ENCODE data around the gene ATG2A.
A peak's percentile ranks its signal among the peaks of the same experiment; 100 is the strongest.

Gene ATG2A

DNA sequence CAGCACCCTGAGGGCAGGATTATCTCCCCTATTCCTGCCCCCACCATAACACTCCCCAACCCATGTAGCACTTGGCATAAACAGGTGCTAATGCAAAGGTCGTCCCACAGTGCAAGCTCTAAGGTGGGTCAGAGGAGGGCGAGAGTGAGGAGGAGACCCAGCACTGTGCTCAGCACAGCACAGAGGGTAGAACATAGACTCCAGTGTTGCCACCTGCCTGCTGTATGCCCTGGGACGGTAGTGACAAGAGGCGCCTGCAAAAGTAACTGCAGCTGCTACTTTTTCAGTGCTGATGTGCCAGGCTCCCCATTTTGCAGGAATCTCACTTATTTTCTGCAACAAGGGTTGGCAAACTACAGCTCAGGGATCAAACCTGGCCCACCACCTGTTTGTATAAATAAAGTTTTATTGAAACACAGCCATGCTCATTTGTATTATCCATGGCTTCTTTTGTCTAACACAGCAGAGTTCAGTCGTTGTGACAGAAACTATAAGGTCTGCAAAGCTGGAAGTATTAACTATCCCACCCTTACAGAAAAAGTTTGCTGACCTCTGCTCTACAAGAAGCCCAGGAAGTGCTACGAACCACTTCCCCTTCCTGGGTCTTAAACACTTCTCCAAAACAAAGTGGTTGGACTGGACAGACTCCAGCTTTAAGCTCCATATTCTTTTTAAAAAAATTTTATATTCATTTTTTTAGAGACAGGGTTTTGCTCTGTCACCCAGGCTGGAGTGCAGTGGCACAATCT, 55.6 kb downstream of the ATG2A start:
- TF ChIP-seq, protein P1, sequence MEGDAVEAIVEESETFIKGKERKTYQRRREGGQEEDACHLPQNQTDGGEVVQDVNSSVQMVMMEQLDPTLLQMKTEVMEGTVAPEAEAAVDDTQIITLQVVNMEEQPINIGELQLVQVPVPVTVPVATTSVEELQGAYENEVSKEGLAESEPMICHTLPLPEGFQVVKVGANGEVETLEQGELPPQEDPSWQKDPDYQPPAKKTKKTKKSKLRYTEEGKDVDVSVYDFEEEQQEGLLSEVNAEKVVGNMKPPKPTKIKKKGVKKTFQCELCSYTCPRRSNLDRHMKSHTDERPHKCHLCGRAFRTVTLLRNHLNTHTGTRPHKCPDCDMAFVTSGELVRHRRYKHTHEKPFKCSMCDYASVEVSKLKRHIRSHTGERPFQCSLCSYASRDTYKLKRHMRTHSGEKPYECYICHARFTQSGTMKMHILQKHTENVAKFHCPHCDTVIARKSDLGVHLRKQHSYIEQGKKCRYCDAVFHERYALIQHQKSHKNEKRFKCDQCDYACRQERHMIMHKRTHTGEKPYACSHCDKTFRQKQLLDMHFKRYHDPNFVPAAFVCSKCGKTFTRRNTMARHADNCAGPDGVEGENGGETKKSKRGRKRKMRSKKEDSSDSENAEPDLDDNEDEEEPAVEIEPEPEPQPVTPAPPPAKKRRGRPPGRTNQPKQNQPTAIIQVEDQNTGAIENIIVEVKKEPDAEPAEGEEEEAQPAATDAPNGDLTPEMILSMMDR (conservative IDR thresholded peaks at IDR 0.05; ENCODE audit: low read depth, low read length), result no peak
- no peak for DNase-seq (ENCODE audit: low read depth)
- no peak overlapping the region for H3K4me3 ChIP-seq (ENCODE audit: low read depth, low read length)

DNA sequence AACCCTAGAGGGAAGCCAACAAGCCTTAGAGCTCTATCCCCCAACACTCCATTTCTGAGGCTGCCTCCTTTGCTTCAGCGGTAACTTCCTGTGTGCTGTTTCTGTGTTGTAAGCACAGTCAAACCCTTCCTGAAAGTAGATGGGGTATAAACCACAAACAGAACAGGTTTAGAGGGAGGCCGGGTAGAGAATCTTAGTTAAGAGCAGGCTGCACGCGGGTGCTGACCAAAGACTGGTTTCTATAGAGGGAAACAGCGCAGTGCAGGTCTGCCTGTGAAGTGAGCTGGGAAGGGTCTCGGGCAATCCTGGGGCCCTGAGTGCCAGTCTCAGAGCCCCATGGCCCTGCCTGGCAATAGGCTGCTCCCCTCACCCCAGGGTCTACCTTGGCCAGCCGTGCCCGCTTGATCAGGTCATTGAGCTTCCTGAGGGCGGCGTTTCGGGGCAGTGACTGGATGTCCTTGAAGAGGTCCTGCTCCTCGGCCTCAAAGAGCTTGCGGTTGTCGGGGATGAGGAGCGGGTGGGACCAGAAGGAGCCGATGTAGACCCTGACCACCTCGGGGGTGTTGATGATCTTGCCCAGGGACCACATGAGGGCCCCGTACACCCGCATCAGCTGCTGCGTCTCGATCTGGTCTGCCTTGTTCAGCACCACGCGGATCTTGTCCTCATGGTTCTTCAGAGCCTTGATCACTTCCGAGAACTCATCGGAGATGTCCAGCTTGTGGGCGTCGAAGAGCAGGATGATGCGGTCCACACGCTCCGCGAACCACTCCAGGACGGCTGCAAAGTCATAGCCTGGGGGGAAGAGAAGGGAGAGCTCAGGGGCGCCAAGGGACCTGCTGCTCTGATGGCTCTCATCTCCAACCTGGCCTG, 57.2 kb downstream of the ATG2A start:
- no peak overlapping the region for H3K4me3 ChIP-seq (ENCODE audit: low read depth, low read length)
- no peak for DNase-seq (ENCODE audit: low read depth)
- TF ChIP-seq, protein P1 (conservative IDR thresholded peaks at IDR 0.05; ENCODE audit: low read depth, low read length), result no peak

DNA sequence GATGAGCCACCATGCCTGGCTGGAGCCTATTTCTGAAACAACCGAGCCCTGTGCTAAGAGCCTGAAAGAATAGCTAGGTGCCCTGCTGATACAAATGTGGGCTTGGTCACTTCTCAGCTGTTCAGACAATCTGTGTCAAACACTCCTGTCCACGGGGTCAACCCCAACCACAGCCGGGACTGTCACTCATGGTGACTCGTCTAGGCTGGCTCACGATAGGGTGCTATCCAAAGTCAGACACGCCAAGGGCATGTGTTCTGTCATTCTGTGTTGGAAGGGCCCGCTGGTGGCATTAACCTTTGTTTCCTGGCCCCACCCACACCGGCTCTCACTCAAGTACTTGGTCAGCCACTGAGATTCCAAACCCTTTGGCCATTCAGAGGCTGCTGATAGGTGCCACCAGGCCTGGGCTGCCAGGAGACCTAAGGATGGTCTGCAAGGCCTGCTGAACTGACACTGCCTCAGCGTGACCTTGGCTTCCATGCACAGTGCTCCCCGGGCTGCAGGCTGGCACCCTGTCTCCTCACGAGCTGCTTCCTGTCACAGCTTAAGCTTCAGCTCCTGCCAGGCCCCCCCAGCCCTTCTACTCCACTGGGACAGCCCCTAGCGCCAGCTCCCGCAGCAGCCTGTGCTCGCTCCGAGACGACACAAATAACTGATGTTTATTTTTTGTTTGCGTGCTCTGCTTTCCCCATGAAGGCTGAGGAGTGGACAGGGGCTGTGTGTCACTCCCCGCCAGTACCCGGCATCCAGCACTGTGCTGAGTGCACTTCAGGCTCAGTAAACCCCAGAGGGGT, 58.3 kb downstream of the ATG2A start:
- TF ChIP-seq, protein P1 (conservative IDR thresholded peaks at IDR 0.05; ENCODE audit: low read depth, low read length), result no peak
- no peak for DNase-seq (ENCODE audit: low read depth)
- H3K4me3 ChIP-seq (ENCODE audit: low read depth, low read length), result no peak overlapping the region

DNA sequence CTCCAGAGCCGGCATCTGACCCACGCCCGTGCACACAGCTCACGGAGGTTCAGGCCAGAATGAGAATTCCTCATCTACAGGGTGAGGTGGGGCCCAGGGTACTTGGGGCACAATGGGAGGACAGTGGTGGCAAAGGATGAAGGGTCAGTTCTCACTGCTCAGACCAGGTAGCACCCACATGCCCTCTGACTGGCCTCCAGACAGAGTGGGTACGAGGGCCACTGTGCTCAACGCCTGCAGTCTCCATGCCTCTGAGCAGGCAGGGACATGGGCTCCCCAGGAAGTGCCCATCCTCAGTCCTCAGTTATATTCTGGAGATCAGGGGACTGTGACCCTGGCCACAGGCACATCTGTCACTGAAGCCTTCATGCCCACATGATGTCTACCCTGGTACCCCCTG, 59.5 kb downstream of the ATG2A start:
- DNase-seq (ENCODE audit: low read depth), result no peak
- TF ChIP-seq, protein P1 (conservative IDR thresholded peaks at IDR 0.05; ENCODE audit: low read depth, low read length), result no peak
- H3K4me3 ChIP-seq (ENCODE audit: low read depth, low read length), result no peak overlapping the region

DNA sequence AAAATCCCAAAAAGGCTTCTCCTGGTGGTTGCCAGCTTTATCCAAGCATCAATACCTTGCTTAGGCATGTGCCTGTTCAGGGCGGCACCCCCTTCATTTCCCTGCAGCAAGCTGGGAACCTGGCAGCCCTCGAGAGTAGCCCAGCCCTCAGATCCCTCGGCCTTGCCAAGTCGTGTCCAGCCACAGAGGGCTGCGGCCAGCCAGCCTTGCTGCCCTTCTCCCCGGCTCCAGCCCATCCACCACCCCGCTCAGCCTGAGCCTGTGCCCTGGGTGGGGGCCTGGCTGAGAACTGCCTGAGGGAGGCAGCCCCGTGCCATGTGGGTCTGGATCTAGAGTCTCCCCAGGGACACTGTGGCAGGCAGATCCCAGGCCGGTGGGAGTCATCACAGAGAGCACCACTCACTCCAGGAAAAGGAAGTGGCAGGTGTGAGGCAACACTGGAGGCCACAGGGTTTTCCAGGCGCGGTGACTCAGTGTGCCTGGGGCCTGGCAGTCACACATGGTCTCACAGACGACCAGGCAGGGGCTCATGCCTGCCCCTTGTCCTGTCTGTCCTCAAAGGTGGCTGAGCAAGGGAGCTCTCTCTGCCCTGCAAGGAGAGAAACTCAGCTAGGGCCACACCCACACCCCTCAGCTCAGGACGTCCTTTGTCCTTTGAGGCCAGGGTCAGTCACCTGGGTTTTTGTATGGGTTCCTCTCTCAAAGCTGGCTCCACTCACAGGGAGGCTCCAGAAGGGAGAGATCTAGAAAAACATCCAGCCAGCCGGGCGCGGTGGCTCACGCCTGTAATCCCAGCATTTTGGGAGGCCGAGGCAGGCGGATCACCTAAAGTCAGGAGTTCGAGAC, 60.4 kb downstream of the ATG2A start:
- peak; percentile 53 for DNase-seq (ENCODE audit: low read depth)
- TF ChIP-seq, protein P1 (conservative IDR thresholded peaks at IDR 0.05; ENCODE audit: low read depth, low read length), result no peak
- H3K4me3 ChIP-seq (ENCODE audit: low read depth, low read length), result no peak overlapping the region
